Tibial nerve (tissue), 4 donors: ENCODE data around the gene C18orf32. TPM values are rescaled to one million over a fixed set of nuclear protein-coding genes. Genes with fewer than 3 reads are reported as not detected.
"Not testable (repeated sequence)": the region's sequence is repeated elsewhere in the genome, so short reads cannot be mapped to it uniquely, and the experiment has no call there.

ENCODE experiments used
- DNase-seq, 2 donors: peaks; one replicate each; pipeline ENCODE4 v3.0.0-alpha.2; 2019; ENCODE audit warnings: low spot score in 2 of 2
- H3K27ac ChIP-seq, 4 donors: fragments of 200-600 bp; sonication (generic) in 3 of 4; one replicate each; pipeline ENCODE4 v1.5.1; 2017 to 2019; ENCODE audit warnings: mild to moderate bottlenecking in 1 of 4
- H3K27me3 ChIP-seq, 2 donors: fragments of 200-600 bp; sonication (generic) in 1 of 2; one replicate each; pipeline versions ENCODE4 v1.5.1 to v1.6.0; 2017 to 2019
- H3K36me3 ChIP-seq, 3 donors: fragments of 200-600 bp; sonication (generic); one replicate each; pipeline ENCODE4 v1.5.1; 2018 to 2019
- H3K4me1 ChIP-seq, 4 donors: fragments of 200-600 bp; sonication (generic) in 3 of 4; one replicate each; pipeline ENCODE4 v1.5.1; 2017 to 2019
- H3K4me3 ChIP-seq, 4 donors: fragments of 200-600 bp; sonication (generic) in 3 of 4; one replicate each; pipeline ENCODE4 v1.5.1; 2017 to 2019; ENCODE audit warnings: mild to moderate bottlenecking in 1 of 4, moderate library complexity in 1 of 4
- H3K9me3 ChIP-seq, 4 donors: fragments of 200-600 bp; sonication (generic) in 3 of 4; one replicate each; pipeline ENCODE4 v1.5.1; 2017 to 2019
- EP300 ChIP-seq, 2 donors: sonication (generic); formaldehyde crosslinking; IDR thresholded peaks; one replicate each; pipeline ENCODE4 v1.6.1; 2017; ENCODE audit warnings: antibody characterized with exemption in 2 of 2, mild to moderate bottlenecking in 1 of 2
- POLR2A ChIP-seq, 2 donors: fragments of 450-650 bp; IDR thresholded peaks; one replicate each; pipeline ENCODE4 v1.6.1; 2017; ENCODE audit warnings: antibody characterized with exemption in 2 of 2, mild to moderate bottlenecking in 2 of 2, moderate library complexity in 2 of 2
- WGBS, 2 donors: methylation state at CpG; one replicate each; pipeline ENCODE4 v1.1.5; 2018; 5-methylcytosine and 5-hydroxymethylcytosine counted together
- total RNA-seq, 4 donors: library from RNA; depleted of rRNA; stranded (reverse); fragments of >200 nt; gene quantifications; one replicate each; pipeline ENCODE4 v1.1.0, GENCODE V29; 2016
- TF ChIP-seq, protein P1 (sequence below), 5 experiments: fragments of 200-600 bp in 3 of 5; fragments of 450-650 bp in 2 of 5; sonication (generic) in 3 of 5; IDR thresholded peaks; one replicate each; pipeline ENCODE4 v1.5.1; 2016 to 2019; ENCODE audit warnings: antibody characterized with exemption in 5 of 5, mild to moderate bottlenecking in 3 of 5, moderate library complexity in 2 of 5

C18orf32 gene
- total RNA-seq, 4 donors from 2014 or later: 22.2 to 38.5 (median 26.7) TPM

DNA sequence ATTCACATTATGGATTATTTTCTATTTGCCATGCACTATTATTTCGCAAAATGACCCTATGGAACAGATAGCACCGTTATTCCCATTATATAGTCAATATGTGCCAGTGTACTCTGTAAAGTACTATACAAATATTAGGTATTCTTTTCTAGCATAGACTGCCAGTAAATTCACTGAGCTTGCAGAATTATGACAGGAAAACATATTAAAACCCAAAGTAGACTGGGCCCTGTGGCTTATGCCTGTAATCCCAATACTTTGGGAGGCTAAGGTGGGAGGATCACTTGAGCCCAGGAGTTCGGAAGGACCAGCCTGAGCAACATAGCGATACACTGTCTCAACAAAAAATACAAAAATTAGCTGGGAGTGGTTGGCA lies 25.4 kb downstream of the C18orf32 start:
- H3K27ac ChIP-seq: no peak overlapping the region
- H3K36me3 ChIP-seq: no peaks in the 10 kb centered on the region
- TF ChIP-seq EP300 (IDR thresholded peaks at IDR 0.05): no peak
- WGBS, 2 donors: 95 to 97% methylated on average over 4 of the region's 4 CpGs
- no peaks in the 10 kb centered on the region for H3K9me3 ChIP-seq
- no peaks in the 10 kb centered on the region for H3K27me3 ChIP-seq
- DNase-seq: no peak
- H3K4me1 ChIP-seq: peaks cover 0 to 34% (median 9%) of the 10 kb centered on the region in 4 donors
- peak overlapping the region in 1 of 4 donors; percentile 69 for H3K4me3 ChIP-seq

DNA sequence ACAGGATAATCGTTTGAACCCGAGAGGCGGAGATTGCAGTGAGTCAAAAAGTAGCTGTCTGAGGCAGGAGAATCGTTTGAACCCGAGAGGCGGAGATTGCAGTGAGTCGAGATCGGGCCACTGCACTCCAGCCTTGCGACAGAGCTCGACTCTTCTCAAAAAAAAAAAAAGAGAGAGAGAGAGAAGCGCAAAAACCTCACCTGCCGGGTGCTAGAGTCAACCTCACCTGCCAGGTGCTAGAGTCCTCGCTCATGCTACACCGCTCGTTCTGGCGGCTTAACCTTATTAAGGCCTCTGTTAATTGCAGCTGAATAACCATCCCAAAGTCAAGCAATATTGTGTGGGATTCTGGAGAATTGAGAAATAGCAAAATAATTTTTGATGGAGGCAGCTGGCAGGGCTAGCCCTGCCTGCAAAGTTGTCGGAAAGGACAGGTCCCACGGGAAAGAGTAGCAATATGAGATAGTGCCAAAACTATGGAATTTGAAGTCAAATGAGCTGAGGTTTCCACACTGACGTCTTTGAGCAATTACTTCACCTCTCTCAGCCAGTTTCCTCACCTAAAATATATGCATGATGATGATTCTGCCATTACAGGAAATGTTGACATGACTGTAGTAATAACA lies 25.9 kb downstream of the C18orf32 start:
- TF ChIP-seq, protein P1, sequence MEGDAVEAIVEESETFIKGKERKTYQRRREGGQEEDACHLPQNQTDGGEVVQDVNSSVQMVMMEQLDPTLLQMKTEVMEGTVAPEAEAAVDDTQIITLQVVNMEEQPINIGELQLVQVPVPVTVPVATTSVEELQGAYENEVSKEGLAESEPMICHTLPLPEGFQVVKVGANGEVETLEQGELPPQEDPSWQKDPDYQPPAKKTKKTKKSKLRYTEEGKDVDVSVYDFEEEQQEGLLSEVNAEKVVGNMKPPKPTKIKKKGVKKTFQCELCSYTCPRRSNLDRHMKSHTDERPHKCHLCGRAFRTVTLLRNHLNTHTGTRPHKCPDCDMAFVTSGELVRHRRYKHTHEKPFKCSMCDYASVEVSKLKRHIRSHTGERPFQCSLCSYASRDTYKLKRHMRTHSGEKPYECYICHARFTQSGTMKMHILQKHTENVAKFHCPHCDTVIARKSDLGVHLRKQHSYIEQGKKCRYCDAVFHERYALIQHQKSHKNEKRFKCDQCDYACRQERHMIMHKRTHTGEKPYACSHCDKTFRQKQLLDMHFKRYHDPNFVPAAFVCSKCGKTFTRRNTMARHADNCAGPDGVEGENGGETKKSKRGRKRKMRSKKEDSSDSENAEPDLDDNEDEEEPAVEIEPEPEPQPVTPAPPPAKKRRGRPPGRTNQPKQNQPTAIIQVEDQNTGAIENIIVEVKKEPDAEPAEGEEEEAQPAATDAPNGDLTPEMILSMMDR (IDR thresholded peaks at IDR 0.05): no peak
- TF ChIP-seq EP300 (IDR thresholded peaks at IDR 0.05) (no peak), POLR2A (IDR thresholded peaks at IDR 0.05) (no peak)
- H3K36me3 ChIP-seq: no peaks in the 10 kb centered on the region
- peak overlapping the region; percentile 69 to 95 (median 85) for H3K4me3 ChIP-seq
- H3K27me3 ChIP-seq: no peaks in the 10 kb centered on the region
- 51 to 55% methylated on average over 19 of the region's 19 CpGs for WGBS, 2 donors
- H3K9me3 ChIP-seq: no peaks in the 10 kb centered on the region
- peak overlapping the region; percentile 84 to 95 (median 91) for H3K27ac ChIP-seq
- H3K4me1 ChIP-seq: peaks cover 0 to 34% (median 9%) of the 10 kb centered on the region in 4 donors
- DNase-seq: no peak

DNA sequence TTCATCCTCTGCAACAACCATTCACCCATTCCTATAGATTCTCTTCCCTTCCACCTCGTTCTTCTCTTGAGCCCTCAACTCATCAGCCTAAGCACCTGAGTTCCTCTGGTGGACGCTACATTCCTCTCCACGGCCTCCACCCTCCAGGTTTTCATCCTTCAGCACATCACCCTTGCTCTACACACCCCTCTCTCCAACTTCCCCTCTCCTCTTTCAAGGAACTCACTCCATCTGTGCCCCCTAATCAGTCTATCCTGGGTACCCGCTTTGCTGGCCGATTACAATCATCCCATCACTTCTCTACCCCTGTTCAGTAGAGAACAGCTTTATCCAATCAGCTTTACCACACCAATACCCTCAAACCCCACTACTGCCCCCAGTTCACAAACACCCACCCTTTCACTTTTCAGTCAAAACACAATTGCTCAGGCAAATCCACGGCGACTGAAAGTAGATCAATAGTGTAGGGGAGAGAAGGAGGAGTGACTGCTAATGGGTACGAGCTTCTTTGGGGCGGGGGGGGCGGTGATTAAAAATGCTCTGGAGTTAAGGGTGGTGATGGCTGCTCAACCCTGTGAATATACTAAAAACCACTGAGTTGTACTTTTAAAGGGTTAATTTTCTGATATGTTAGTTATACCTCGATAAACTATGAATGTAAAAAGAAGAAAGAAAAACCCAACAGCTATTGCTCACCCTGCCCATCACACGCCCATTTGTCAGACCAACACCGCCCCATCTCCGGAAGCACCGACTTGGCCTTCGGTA lies 27.4 kb downstream of the C18orf32 start:
- peaks cover 0 to 34% (median 9%) of the 10 kb centered on the region in 4 donors for H3K4me1 ChIP-seq
- no peaks in the 10 kb centered on the region for H3K9me3 ChIP-seq
- TF ChIP-seq POLR2A (IDR thresholded peaks at IDR 0.05): no peak
- no peak for TF ChIP-seq EP300 (IDR thresholded peaks at IDR 0.05)
- TF ChIP-seq, protein P1 (IDR thresholded peaks at IDR 0.05): no peak
- H3K4me3 ChIP-seq: peak overlapping the region; percentile 69 to 95 (median 85)
- WGBS, 2 donors: 22 to 24% methylated on average over 16 of the region's 16 CpGs
- DNase-seq: peak in 1 of 2 donors; percentile 25
- H3K36me3 ChIP-seq: no peaks in the 10 kb centered on the region
- H3K27ac ChIP-seq: peak overlapping the region; percentile 84 to 95 (median 91)
- no peaks in the 10 kb centered on the region for H3K27me3 ChIP-seq

GRCh38 chr18:49457616-49458015 lies 29.4 kb downstream of the C18orf32 start:
- Histone ChIP-seq H3K4me3 (no peak overlapping the region), H3K27me3 (no peaks in the 10 kb centered on the region), H3K4me1 (peaks cover 0 to 34% (median 9%) of the 10 kb centered on the region in 4 donors), H3K27ac (no peak overlapping the region), H3K36me3 (peaks cover 0 to 8% (median 0%) of the 10 kb centered on the region in 3 donors), H3K9me3 (no peaks in the 10 kb centered on the region)
- TF ChIP-seq, protein P1 (IDR thresholded peaks at IDR 0.05): no peak
- TF ChIP-seq POLR2A (IDR thresholded peaks at IDR 0.05) (no peak), EP300 (IDR thresholded peaks at IDR 0.05) (no peak)
- 92 to 96% methylated on average over 4 of the region's 4 CpGs for WGBS, 2 donors
- no peak for DNase-seq

DNA sequence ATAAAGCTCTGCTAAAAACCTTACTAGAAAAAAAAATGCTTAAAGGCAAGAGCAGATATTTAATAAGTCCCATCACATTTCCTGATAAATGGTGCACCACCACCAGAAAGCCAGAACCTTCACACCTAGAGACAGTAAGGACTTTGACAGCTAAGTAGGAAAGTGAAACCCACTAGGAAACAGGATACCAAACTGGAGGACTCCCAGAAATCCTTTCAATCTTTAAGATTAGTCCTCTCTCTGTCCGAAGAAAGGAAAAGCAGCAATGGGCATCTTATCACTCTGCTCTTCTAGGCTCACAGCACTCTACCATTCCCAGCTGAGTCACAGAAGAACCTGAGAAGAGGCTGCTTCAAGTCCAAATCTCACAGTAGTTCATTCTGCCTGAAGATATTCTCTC lies 30.2 kb downstream of the C18orf32 start:
- TF ChIP-seq EP300 (IDR thresholded peaks at IDR 0.05) (no peak), POLR2A (IDR thresholded peaks at IDR 0.05) (no peak)
- TF ChIP-seq, protein P1 (IDR thresholded peaks at IDR 0.05): no peak
- Histone ChIP-seq H3K27ac (no peak overlapping the region), H3K4me3 (no peak overlapping the region), H3K9me3 (peaks cover 0 to 7% (median 0%) of the 10 kb centered on the region in 4 donors), H3K4me1 (peaks cover 0 to 34% (median 9%) of the 10 kb centered on the region in 4 donors), H3K27me3 (no peaks in the 10 kb centered on the region), H3K36me3 (peaks cover 0 to 17% (median 0%) of the 10 kb centered on the region in 3 donors)
- DNase-seq: no peak
- WGBS, 2 donors: 42 to 58% methylated on average over 1 of the region's 1 CpG

DNA sequence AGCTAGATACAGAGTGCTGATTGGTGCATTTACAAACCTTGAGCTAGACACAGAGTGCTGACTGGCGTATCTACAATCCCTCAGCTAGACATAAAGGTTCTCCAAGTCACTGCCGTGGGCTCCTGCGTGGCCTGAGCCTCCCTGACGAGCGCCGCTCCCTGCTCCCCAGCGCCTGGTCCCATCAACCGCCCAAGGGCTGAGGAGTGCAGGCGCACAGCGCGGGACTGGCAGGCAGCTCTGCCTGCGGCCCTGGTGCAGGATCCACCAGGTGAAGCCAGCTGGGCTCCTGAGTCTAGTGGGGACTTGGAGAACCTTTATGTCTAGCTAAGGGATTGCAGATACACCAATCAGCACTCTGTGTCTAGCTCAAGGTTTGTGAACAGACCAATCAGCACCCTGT lies 34.5 kb downstream of the C18orf32 start:
- not testable (repeated sequence) for H3K4me3 ChIP-seq, H3K27me3 ChIP-seq, H3K4me1 ChIP-seq, DNase-seq, H3K27ac ChIP-seq
- WGBS, 2 donors: 97% methylated on average over 12 of the region's 12 CpGs; no CpG with 5 or more reads in 1 of the 2 donors
- H3K36me3 ChIP-seq: peaks cover 0 to 58% (median 0%) of the 10 kb centered on the region in 3 donors
- H3K9me3 ChIP-seq: peaks cover 0 to 50% (median 16%) of the 10 kb centered on the region in 4 donors
